ENCODE measurements around the gene NUFIP1. TPM values are rescaled to one million over a fixed set of nuclear protein-coding genes. Genes with fewer than 3 reads are reported as not detected.

NUFIP1 gene
- polyA plus RNA-seq, 3 donors: 0.83 to 1.1 (median 0.95) TPM

- no peak overlapping the region for H3K27ac Mint-ChIP-seq
- TF ChIP-seq CTCF (IDR thresholded peaks at IDR 0.05): no peak
- intact Hi-C loops (cut with micrococcal nuclease): no loop called here
Observed at GRCh38 chr13:45007225-45007624, 18.0 kb upstream of the NUFIP1 start.

GRCh38 chr13:45004096-45004495, 14.8 kb upstream of the NUFIP1 start:
- no peak overlapping the region for H3K27ac Mint-ChIP-seq
- H3K27ac ChIP-seq (ENCODE audit: low read depth in 1 of 2, low read length in 2 of 2): no peak overlapping the region
- no peak overlapping the region for H3K4me3 ChIP-seq (replicated peaks in 1 of 3; ENCODE audit: low read depth in 2 of 3, low read length in 3 of 3)
- no peaks in the 10 kb centered on the region for H3K79me2 ChIP-seq (ENCODE audit: insufficient read depth, low read length)
- peaks cover 39 to 54% of the 10 kb centered on the region in 2 donors for H3K36me3 Mint-ChIP-seq
- H3K4me3 Mint-ChIP-seq: no peak overlapping the region
- peaks cover 48 to 86% of the 10 kb centered on the region in 2 donors for H3K36me3 ChIP-seq (replicated peaks in 1 of 2; ENCODE audit: control insufficient read depth in 1 of 2, insufficient read depth in 2 of 2, low read length in 2 of 2)
- no peak overlapping the region for H2AFZ ChIP-seq (ENCODE audit: insufficient read depth, low read depth, low read length, poor library complexity, severe bottlenecking)
- peaks cover 0 to 4% (median 0%) of the 10 kb centered on the region in 7 donors for H3K9me3 Mint-ChIP-seq
- H3K27me3 ChIP-seq (ENCODE audit: control insufficient read depth in 2 of 2, insufficient read depth in 2 of 2, low read length in 2 of 2): no peaks in the 10 kb centered on the region
- H3K9ac ChIP-seq (ENCODE audit: insufficient read depth, low read length, poor library complexity, severe bottlenecking): no peak overlapping the region
- no peak for TF ChIP-seq CTCF (IDR thresholded peaks at IDR 0.05)
- no peak overlapping the region for H3K4me2 ChIP-seq (replicated peaks; ENCODE audit: extremely low read depth, low read length, poor library complexity, severe bottlenecking)
- no peaks in the 10 kb centered on the region for H4K20me1 ChIP-seq (ENCODE audit: insufficient read depth, low read length)
- no peaks in the 10 kb centered on the region for H3K4me1 Mint-ChIP-seq
- H3K9me3 ChIP-seq (replicated peaks in 1 of 2; ENCODE audit: control insufficient read depth in 1 of 2, insufficient read depth in 1 of 2, low read length in 2 of 2): no peaks in the 10 kb centered on the region
- no CpG with 5 or more reads among the region's 2 CpGs for WGBS (ENCODE audit: insufficient coverage)
- no peak for DNase-seq
- H3K27me3 Mint-ChIP-seq (ENCODE audit: low read depth in 3 of 3): no peaks in the 10 kb centered on the region
- intact Hi-C loops (cut with micrococcal nuclease): no loop called here
- H3K4me1 ChIP-seq (ENCODE audit: control insufficient read depth in 1 of 2, insufficient read depth in 2 of 2, low read length in 2 of 2): no peaks in the 10 kb centered on the region

More at GRCh38 chr13:45007225-45007624, 18.0 kb upstream of the NUFIP1 start:
- H3K4me2 ChIP-seq (replicated peaks; ENCODE audit: extremely low read depth, low read length, poor library complexity, severe bottlenecking): no peak overlapping the region
- H2AFZ ChIP-seq (ENCODE audit: insufficient read depth, low read depth, low read length, poor library complexity, severe bottlenecking): no peak overlapping the region
- no peak overlapping the region for H3K9ac ChIP-seq (ENCODE audit: insufficient read depth, low read length, poor library complexity, severe bottlenecking)
- Mint-ChIP-seq H3K27me3 (ENCODE audit: low read depth in 3 of 3) (no peaks in the 10 kb centered on the region), H3K4me3 (no peak overlapping the region), H3K4me1 (no peaks in the 10 kb centered on the region), H3K36me3 (peaks cover 49 to 53% of the 10 kb centered on the region in 2 donors), H3K9me3 (peaks cover 0 to 10% (median 3%) of the 10 kb centered on the region in 7 donors)
- no peak for DNase-seq
- H3K27ac ChIP-seq (ENCODE audit: low read depth in 1 of 2, low read length in 2 of 2): no peak overlapping the region
- no peaks in the 10 kb centered on the region for H3K4me1 ChIP-seq (ENCODE audit: control insufficient read depth in 1 of 2, insufficient read depth in 2 of 2, low read length in 2 of 2)
- no peaks in the 10 kb centered on the region for H3K79me2 ChIP-seq (ENCODE audit: insufficient read depth, low read length)
- H3K9me3 ChIP-seq (replicated peaks in 1 of 2; ENCODE audit: control insufficient read depth in 1 of 2, insufficient read depth in 1 of 2, low read length in 2 of 2): no peaks in the 10 kb centered on the region
- no peak overlapping the region for H3K4me3 ChIP-seq (replicated peaks in 1 of 3; ENCODE audit: low read depth in 2 of 3, low read length in 3 of 3)
- H4K20me1 ChIP-seq (ENCODE audit: insufficient read depth, low read length): no peaks in the 10 kb centered on the region
- no peaks in the 10 kb centered on the region for H3K27me3 ChIP-seq (ENCODE audit: control insufficient read depth in 2 of 2, insufficient read depth in 2 of 2, low read length in 2 of 2)
- peaks cover 64 to 89% of the 10 kb centered on the region in 2 donors for H3K36me3 ChIP-seq (replicated peaks in 1 of 2; ENCODE audit: control insufficient read depth in 1 of 2, insufficient read depth in 2 of 2, low read length in 2 of 2)
